Erythroblast (primary cell): Measurements from ENCODE around the gene BROX.

ENCODE experiments used
- GATA1 ChIP-seq: IDR thresholded peaks from 2 replicates; pipeline ENCODE4 v1.6.1; 2011; ENCODE audit warnings: low read depth, mild to moderate bottlenecking, control low read depth, low read length, moderate library complexity
- POLR2A ChIP-seq: IDR thresholded peaks from 2 replicates; pipeline ENCODE4 v1.6.1; 2011; ENCODE audit warnings: mild to moderate bottlenecking, low read length

DNA sequence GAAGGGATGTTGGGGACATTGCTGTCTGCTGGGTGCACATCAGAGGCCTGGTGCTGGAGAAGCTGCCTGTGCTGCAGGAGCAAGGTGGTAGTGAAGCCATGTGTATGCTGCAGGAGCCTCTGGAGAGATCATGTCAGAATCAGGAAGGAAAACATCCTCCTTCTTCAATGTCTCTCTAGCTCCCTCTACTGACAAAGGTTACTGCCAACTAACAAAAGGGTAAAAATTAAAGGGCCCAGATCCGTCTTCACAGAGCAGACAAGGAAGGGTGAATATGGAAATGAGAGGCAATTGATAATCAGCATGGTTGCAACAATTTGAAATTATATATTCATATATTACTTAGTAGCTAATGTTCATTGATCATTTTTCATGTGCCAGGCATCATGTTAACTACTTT, 56.8 kb downstream of the BROX start:
- TF ChIP-seq POLR2A (no peak), GATA1 (no peak)
